GM12892 (cell line): ENCODE results near the gene SLC38A10.

ENCODE experiments used
- POLR2A ChIP-seq: IDR thresholded peaks from 2 replicates; pipeline ENCODE4 v1.6.1; 2011; ENCODE audit warnings: low read depth, low read length, control low read depth
- POLR2AphosphoS5 ChIP-seq: IDR thresholded peaks from 2 replicates; pipeline ENCODE4 v1.6.1; 2011; ENCODE audit warnings: low read depth, low read length, control low read depth

- TF ChIP-seq POLR2A (no peak), POLR2AphosphoS5 (no peak)
Observed at GRCh38 chr17:81206166-81206565, 88.9 kb downstream of the SLC38A10 start.
